Activated CD8-positive, alpha-beta T cell treated with anti-CD3 and anti-CD28 coated beads, Interleukin-2, amount 10 ng/mL, durations not matched to agents 7 days and 5 days (primary cell): ENCODE data around the gene B3GALT6. TPM values are rescaled to one million over a fixed set of nuclear protein-coding genes. Genes with fewer than 3 reads are reported as not detected.

ENCODE experiments used
- ATAC-seq: fragments of 150-1000 bp; cut with Tn5 transposase; one replicate; pipeline ENCODE4 v1.10.0; 2021; ENCODE audit warnings: moderate library complexity
- CTCF ChIA-PET: fragments of 350-600 bp; sonication (Branson Sonifier 250); formaldehyde crosslinking; loops from one replicate; lab custom pipeline; 2021; ENCODE audit warnings: antibody characterized with exemption; lab: Charles Lee
- POLR2A ChIA-PET: fragments of 350-600 bp; sonication (Branson Sonifier 250); formaldehyde crosslinking; loops from one replicate; lab custom pipeline; 2021; ENCODE audit warnings: antibody characterized with exemption; lab: Charles Lee
- DNase-seq: peaks from one replicate; pipeline ENCODE4 v3.0.0-alpha.2; 2020
- H3K27ac Mint-ChIP-seq: one replicate; pipeline ENCODE4 v1.8.0; 2021; ENCODE audit warnings: mild to moderate bottlenecking, mixed read lengths
- H3K27me3 Mint-ChIP-seq: one replicate; pipeline ENCODE4 v1.8.0; 2021; ENCODE audit warnings: low read depth, mixed read lengths
- H3K36me3 Mint-ChIP-seq: one replicate; pipeline ENCODE4 v1.8.0; 2021; ENCODE audit warnings: low read depth, mixed read lengths
- H3K4me1 Mint-ChIP-seq: one replicate; pipeline ENCODE4 v1.8.0; 2021; ENCODE audit warnings: low read depth, mixed read lengths
- H3K4me3 Mint-ChIP-seq: one replicate; pipeline ENCODE4 v1.8.0; 2021; ENCODE audit warnings: mild to moderate bottlenecking, mixed read lengths
- H3K9me3 Mint-ChIP-seq: one replicate; pipeline ENCODE4 v1.8.0; 2022; ENCODE audit warnings: mixed read lengths; ENCODE audit not compliant: insufficient read depth
- total RNA-seq, 2 experiments: library from RNA; stranded (reverse); gene quantifications; one replicate each; pipeline ENCODE4 v1.2.3, GENCODE V29; 2021

B3GALT6 gene
- total RNA-seq, 2 experiments from 2014 or later = 21.2 to 22.4 TPM

- ATAC-seq (no peak), DNase-seq (no peak)
- no peaks in the 10 kb centered on the region for H3K27me3 Mint-ChIP-seq
- no peak overlapping the region for H3K4me3 Mint-ChIP-seq
- H3K4me1 Mint-ChIP-seq = peaks cover 3% of the 10 kb centered on the region
- H3K36me3 Mint-ChIP-seq = peaks cover 52% of the 10 kb centered on the region
- H3K9me3 Mint-ChIP-seq = no peaks in the 10 kb centered on the region
- ChIA-PET POLR2A (no interaction called here), CTCF (no interaction called here)
- no peak overlapping the region for H3K27ac Mint-ChIP-seq
These were observed 10.0 kb upstream of the B3GALT6 start for GRCh38 chr1:1221887-1222574.

DNA sequence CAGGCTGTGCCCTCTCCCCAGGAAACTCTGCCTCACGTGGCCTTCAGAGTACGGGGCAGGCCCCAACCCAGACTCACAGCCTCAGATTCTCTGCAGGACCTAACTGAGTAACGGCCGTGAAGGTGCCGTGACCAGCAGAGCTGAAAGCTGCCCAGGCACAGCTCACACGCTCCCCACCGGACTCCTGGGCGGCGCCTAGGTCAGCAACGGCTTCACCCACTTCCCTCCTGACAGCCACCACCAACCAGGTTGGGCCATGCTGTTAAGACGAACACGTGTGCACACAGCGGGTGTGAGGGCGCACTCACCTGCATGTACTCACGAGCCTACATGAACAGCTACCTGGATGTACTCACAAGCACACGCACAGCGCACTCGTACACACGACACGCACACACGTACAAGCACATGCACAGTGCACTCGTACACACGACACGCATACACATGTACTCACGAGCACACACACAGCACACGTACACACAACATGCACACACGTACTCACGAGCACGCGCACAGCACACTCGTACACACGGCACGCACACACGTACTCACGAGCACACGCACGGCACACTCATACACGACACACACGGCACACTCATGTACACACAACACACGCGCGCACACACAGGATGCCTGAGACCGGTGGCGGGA, 9.3 kb upstream of the B3GALT6 start:
- Mint-ChIP-seq H3K4me1 (peaks cover 2% of the 10 kb centered on the region), H3K4me3 (no peak overlapping the region), H3K27me3 (no peaks in the 10 kb centered on the region), H3K27ac (no peak overlapping the region), H3K36me3 (peaks cover 51% of the 10 kb centered on the region), H3K9me3 (no peaks in the 10 kb centered on the region)
- DNase-seq (no peak), ATAC-seq (no peak)
- ChIA-PET CTCF (no interaction called here), POLR2A (no interaction called here)

- CTCF ChIA-PET = no interaction called here
- H3K27ac Mint-ChIP-seq = no peak overlapping the region
These were observed 8.7 kb upstream of the B3GALT6 start for GRCh38 chr1:1223321-1223720.

GRCh38 chr1:1223891-1224290, 8.1 kb upstream of the B3GALT6 start:
- Mint-ChIP-seq H3K36me3 (peaks cover 51% of the 10 kb centered on the region), H3K27ac (no peak overlapping the region), H3K4me1 (peaks cover 2% of the 10 kb centered on the region), H3K27me3 (no peaks in the 10 kb centered on the region), H3K4me3 (no peak overlapping the region), H3K9me3 (no peaks in the 10 kb centered on the region)
- CTCF ChIA-PET = no interaction called here
- DNase-seq (no peak), ATAC-seq (no peak)
- POLR2A ChIA-PET = no interaction called here

More at GRCh38 chr1:1223321-1223720, 8.7 kb upstream of the B3GALT6 start:
- ATAC-seq (no peak), DNase-seq (no peak)
- POLR2A ChIA-PET = no interaction called here
- Mint-ChIP-seq H3K4me1 (peaks cover 2% of the 10 kb centered on the region), H3K4me3 (no peak overlapping the region), H3K27me3 (no peaks in the 10 kb centered on the region), H3K9me3 (no peaks in the 10 kb centered on the region), H3K36me3 (peaks cover 46% of the 10 kb centered on the region)

DNA sequence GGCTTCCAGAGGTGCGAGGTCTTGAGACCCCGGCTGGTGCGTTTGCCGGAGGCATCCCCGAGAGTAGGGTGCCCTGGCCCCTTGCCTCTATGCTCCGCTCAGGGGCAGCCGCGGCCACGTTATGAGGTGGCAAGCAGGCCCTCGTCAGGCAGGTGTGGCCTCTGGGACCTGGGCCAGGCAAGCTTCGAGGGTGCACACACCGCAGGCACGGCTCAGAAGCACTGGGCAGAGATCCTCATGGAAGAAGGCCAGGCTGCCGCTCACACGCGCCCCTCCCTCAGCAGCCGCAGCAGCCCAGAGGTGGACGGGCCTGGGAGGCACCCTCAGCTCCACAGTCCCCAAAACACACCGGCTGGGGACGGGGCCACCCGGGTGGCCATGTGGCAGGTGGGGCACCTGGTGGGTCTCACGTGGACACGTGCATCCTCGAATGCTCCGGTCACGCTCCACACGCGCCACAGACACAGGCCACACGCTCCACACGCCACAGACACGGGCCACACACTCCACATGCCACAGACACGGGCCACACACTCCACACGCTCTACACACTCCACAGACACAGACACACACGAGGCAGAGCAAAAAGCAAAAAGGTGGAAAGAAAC, 6.7 kb upstream of the B3GALT6 start:
- no peak overlapping the region for H3K4me3 Mint-ChIP-seq
- H3K9me3 Mint-ChIP-seq = no peaks in the 10 kb centered on the region
- no peaks in the 10 kb centered on the region for H3K27me3 Mint-ChIP-seq
- peaks cover 53% of the 10 kb centered on the region for H3K36me3 Mint-ChIP-seq
- ATAC-seq (no peak), DNase-seq (no peak)
- no peak overlapping the region for H3K27ac Mint-ChIP-seq
- POLR2A ChIA-PET = no interaction called here
- H3K4me1 Mint-ChIP-seq = peaks cover 13% of the 10 kb centered on the region
- CTCF ChIA-PET = no interaction called here

DNA sequence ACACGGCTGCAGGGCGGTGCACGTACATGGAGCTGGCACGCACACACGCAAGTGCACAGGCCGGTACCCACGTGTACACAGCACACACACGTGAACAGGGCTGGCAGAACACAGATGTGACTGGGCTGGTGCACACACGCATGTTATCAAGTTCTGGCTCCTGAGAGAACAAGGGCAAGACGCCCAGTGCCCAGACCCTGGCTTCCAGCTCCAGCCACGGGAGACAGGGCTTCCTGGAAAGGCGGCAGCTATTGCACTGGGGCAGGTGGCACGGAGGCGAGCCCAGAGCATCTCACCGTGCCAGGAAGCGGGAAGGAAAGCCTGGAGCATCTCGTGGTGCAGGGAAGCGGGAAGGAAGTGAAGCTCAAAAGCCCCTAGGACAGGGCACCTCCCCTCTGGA, 6.1 kb upstream of the B3GALT6 start:
- peaks cover 19% of the 10 kb centered on the region for H3K4me1 Mint-ChIP-seq

DNA sequence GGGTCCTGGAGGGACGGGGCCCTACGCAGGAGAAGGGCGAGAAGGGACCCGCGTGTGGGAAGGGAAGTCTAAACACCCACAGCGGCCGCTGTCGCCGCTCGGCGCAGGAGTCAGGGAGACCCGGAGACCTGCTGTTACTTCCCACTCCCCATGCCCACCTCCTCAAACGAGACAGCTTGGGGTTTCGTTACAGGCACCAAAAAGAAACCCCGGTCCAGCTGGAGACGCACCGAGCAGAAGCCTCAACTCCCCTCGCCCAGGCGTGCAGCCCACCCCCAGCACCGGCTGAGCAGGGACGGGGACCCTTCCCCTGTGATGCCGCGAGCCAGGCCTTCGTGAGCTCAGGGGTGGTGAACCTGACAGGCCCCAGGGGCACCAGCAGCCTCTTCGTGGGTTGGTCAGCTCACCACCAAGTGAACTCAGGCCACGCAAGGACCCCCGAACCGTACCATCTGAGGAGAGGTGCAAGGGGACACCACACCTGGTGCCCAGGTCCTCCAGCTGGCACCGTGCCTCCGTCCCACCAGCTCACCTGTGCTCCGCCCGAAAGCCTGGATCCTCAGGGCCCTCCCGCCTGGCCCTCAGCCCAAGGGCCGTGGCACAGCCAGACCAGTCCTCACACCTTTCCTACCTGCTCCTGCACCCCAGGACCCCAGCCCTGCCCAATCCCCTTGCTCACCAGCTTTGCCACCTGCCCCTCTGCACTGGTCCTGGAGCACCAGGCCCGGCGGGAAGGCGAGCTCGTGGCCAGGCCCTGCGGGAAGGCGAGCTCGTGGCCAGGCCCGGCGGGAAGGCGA, 5.3 kb upstream of the B3GALT6 start:
- Mint-ChIP-seq H3K4me1 (peaks cover 20% of the 10 kb centered on the region), H3K36me3 (peaks cover 49% of the 10 kb centered on the region), H3K9me3 (no peaks in the 10 kb centered on the region), H3K27ac (no peak overlapping the region), H3K27me3 (no peaks in the 10 kb centered on the region), H3K4me3 (no peak overlapping the region)
- DNase-seq (no peak), ATAC-seq (no peak)
- POLR2A ChIA-PET = interaction anchor here (0.7 kb wide), 1 partner anchor 14 kb away, joined by 3 read pairs; no protein-coding TSS in a partner anchor
- CTCF ChIA-PET = interaction anchor here (1.7 kb wide), 1 partner anchor 105 kb away, joined by 10 read pairs; no protein-coding TSS in a partner anchor

More for the DNA sequence above, 6.1 kb upstream of the B3GALT6 start:
- no peaks in the 10 kb centered on the region for H3K27me3 Mint-ChIP-seq
- H3K9me3 Mint-ChIP-seq = no peaks in the 10 kb centered on the region
- H3K36me3 Mint-ChIP-seq = peaks cover 49% of the 10 kb centered on the region
- ChIA-PET CTCF (interaction anchor here (1.7 kb wide), 1 partner anchor 104 kb away, joined by 10 read pairs; no protein-coding TSS in a partner anchor), POLR2A (no interaction called here)
- ATAC-seq = no peak
- H3K27ac Mint-ChIP-seq = no peak overlapping the region
- DNase-seq = no peak
- H3K4me3 Mint-ChIP-seq = no peak overlapping the region

- Mint-ChIP-seq H3K4me1 (peaks cover 20% of the 10 kb centered on the region), H3K9me3 (no peaks in the 10 kb centered on the region), H3K4me3 (no peak overlapping the region), H3K27me3 (no peaks in the 10 kb centered on the region), H3K27ac (no peak overlapping the region), H3K36me3 (peaks cover 49% of the 10 kb centered on the region)
- no peak for ATAC-seq
- ChIA-PET CTCF (interaction anchor here (1.7 kb wide), 1 partner anchor 105 kb away, joined by 10 read pairs; no protein-coding TSS in a partner anchor), POLR2A (interaction anchor here (0.7 kb wide), 1 partner anchor 14 kb away, joined by 3 read pairs; no protein-coding TSS in a partner anchor)
- DNase-seq = no peak
These were observed 4.7 kb upstream of the B3GALT6 start for GRCh38 chr1:1227386-1227785.

DNA sequence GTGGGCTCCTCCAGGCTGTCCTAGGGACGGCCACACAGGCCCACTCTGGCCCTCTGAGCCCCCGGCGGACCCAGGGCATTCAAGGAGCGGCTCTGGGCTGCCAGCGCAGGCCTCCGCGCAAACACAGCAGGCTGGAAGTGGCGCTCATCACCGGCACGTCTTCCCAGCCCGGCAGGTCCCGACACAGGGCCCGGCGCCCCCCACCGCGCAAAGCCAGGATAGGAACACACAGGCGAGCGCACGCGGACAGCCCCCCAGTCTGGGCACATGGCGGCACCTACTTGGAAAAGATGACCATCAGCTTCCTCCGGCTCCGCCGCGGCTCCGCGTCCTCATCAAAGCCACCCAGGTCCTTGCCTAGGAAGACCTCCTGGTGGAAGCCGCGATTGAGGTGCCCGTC, 3.9 kb upstream of the B3GALT6 start:
- DNase-seq (no peak), ATAC-seq (no peak)
- CTCF ChIA-PET = no interaction called here
- H3K27ac Mint-ChIP-seq = no peak overlapping the region
- no peak overlapping the region for H3K4me3 Mint-ChIP-seq
- H3K36me3 Mint-ChIP-seq = peaks cover 41% of the 10 kb centered on the region
- H3K9me3 Mint-ChIP-seq = no peaks in the 10 kb centered on the region
- POLR2A ChIA-PET = no interaction called here
- H3K27me3 Mint-ChIP-seq = no peaks in the 10 kb centered on the region
- peaks cover 19% of the 10 kb centered on the region for H3K4me1 Mint-ChIP-seq

DNA sequence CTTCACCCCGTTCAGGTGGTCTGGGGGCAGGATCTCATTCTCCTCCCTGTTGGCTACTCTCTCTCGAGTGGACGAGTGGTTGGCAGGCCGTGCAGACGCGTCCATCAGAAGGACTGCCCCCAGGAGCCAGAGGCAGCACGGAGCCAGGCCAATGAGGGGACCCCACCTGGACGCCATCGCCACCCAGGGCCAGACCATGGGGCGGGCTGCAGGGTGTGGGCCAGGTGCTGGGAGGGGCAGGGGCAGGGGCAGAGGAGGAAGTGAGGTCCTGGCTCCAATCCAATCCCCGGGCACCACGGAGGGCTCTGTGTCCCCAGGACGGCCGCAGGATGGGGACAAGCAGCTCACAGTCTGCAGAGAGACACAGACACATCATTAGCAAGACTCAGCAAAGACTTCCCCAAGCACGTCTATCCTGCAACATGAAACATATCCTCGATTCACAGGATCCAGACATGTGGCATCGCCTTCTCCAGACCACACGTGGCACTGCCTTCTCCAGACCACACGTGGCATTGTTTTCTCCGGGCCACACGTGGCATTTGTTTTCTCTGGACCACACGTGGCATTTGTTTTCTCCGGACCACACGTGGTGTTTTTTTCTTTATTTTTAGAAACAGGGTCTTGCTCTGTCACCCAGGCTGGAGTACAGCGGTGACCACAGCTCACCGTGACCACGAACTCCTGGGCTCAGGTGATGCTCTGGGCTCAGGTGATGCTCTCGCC, 3.3 kb upstream of the B3GALT6 start:
- CTCF ChIA-PET = interaction anchor here (3.3 kb wide), 1 partner anchor 106 kb away, joined by 37 read pairs; no protein-coding TSS in a partner anchor
- Mint-ChIP-seq H3K4me3 (no peak overlapping the region), H3K4me1 (peaks cover 23% of the 10 kb centered on the region), H3K27ac (no peak overlapping the region), H3K27me3 (no peaks in the 10 kb centered on the region), H3K9me3 (no peaks in the 10 kb centered on the region), H3K36me3 (peaks cover 41% of the 10 kb centered on the region)
- POLR2A ChIA-PET = interaction anchor here (0.6 kb wide), 1 partner anchor 170 kb away, joined by 3 read pairs; no protein-coding TSS in a partner anchor
- ATAC-seq = no peak
- no peak for DNase-seq

GRCh38 chr1:1229770-1230169, 2.3 kb upstream of the B3GALT6 start:
- DNase-seq (no peak), ATAC-seq (no peak)
- POLR2A ChIA-PET = interaction anchor here (0.6 kb wide), 1 partner anchor 171 kb away, joined by 3 read pairs; no protein-coding TSS in a partner anchor
- H3K4me1 Mint-ChIP-seq = peaks cover 31% of the 10 kb centered on the region
- H3K9me3 Mint-ChIP-seq = no peaks in the 10 kb centered on the region
- peak overlapping the region; percentile 40 for H3K4me3 Mint-ChIP-seq
- H3K27ac Mint-ChIP-seq = peak overlapping the region; percentile 23
- H3K36me3 Mint-ChIP-seq = peaks cover 44% of the 10 kb centered on the region
- H3K27me3 Mint-ChIP-seq = no peaks in the 10 kb centered on the region
- CTCF ChIA-PET = interaction anchor here (3.3 kb wide), 1 partner anchor 107 kb away, joined by 37 read pairs; no protein-coding TSS in a partner anchor
